GM12892 (cell line): ENCODE measurements around the gene GFOD2.

Experiments
- POLR2A ChIP-seq: IDR thresholded peaks from 2 replicates; pipeline ENCODE4 v1.6.1; 2011; ENCODE audit warnings: low read depth, low read length, control low read depth
- POLR2AphosphoS5 ChIP-seq: IDR thresholded peaks from 2 replicates; pipeline ENCODE4 v1.6.1; 2011; ENCODE audit warnings: low read depth, low read length, control low read depth

DNA sequence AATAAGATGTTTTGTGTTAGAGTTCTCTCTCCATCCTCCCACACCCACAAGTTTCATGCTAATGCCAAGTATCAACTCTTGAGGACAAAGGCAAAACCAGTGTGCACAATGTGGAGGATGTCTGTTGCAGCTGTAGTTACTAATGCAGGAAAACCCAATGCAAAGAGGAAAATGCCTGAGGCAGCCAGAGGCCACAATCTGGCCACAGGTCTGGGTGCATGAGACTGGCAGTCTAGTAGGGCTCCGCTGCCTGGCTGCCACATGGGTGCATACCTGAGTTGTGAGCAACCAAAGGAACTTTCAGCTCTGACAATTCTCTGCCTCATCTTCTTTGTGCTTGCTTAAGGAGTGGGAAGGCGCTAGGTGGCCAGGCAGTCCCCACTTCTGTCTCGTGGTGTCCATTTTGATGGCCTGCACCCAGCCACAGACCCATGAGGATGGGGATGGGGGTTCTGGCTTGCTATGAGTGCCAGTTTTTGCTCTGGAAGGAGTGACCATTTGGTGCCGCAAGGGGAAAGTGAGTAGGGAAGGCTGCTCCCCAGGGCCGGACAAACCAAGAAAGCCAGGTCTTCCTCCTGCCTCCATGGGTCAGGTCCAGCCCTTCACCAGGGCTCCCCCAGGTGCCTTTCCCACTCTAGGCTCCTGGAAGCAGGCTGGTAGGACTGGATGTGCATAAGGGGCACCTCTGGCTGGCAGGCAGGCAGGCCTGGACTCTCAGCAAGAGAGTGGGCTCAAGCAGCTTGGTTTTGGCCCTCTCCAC is 4.2 kb upstream of the GFOD2 start:
- no peak for TF ChIP-seq POLR2AphosphoS5
- TF ChIP-seq POLR2A: no peak
